GM18858 (cell line): ENCODE data around the gene SLC17A9.

Source experiments
- ATAC-seq: cut with Tn5 transposase; IDR thresholded peaks from one replicate; pipeline ENCODE4 v1.9.1; 2021; ENCODE audit not compliant: unreplicated experiment

SLC17A9 gene

DNA sequence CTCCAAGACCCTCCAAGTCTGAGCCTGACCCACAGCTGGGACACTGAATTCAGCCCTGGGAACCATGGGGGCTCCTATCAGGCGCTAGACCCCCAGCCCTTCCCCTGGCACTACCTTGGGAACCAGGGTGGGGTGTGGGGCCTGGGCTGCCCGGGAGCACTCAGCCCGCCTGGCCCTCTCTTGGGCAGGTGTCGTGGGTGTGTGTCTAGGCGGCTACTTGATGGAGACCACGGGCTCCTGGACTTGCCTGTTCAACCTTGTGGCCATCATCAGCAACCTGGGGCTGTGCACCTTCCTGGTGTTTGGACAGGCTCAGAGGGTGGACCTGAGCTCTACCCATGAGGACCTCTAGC lies 14.6 kb downstream of the SLC17A9 start:
- no peak for ATAC-seq

- ATAC-seq = no peak
Measured at GRCh38 chr20:62967628-62968351, 15.3 kb downstream of the SLC17A9 start.

- ATAC-seq = no peak
Measured at GRCh38 chr20:62968378-62969178, 16.1 kb downstream of the SLC17A9 start.

DNA sequence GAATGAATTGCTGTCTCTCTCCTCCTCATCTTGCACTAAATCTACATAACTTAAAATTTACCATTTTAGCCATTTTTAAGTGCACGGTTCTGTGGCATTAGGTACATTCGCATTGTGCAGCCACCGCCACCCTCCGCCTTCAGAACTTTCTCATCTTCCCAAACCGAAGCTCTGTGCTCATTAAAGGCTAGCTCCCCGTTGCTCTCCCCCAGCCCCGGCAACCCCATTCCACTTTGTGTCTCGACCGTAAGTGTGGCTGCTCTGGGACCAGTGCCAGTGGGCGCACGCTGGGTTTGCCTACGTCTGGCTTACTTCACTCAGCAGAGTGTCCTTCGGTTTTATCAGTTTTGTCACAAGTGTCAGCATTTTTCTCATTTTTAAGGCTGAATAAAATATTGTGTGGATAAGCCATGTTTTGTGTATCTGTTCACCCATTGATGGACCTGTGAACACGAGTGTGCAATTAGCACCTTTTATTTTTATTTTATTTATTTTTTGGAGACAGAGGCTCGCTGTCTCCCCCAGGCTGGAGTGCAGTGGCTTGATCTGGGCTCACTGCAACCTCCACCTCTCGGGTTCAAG lies 16.8 kb downstream of the SLC17A9 start:
- ATAC-seq = no peak

GRCh38 chr20:62969939-62970306 lies 17.4 kb downstream of the SLC17A9 start:
- ATAC-seq = no peak

DNA sequence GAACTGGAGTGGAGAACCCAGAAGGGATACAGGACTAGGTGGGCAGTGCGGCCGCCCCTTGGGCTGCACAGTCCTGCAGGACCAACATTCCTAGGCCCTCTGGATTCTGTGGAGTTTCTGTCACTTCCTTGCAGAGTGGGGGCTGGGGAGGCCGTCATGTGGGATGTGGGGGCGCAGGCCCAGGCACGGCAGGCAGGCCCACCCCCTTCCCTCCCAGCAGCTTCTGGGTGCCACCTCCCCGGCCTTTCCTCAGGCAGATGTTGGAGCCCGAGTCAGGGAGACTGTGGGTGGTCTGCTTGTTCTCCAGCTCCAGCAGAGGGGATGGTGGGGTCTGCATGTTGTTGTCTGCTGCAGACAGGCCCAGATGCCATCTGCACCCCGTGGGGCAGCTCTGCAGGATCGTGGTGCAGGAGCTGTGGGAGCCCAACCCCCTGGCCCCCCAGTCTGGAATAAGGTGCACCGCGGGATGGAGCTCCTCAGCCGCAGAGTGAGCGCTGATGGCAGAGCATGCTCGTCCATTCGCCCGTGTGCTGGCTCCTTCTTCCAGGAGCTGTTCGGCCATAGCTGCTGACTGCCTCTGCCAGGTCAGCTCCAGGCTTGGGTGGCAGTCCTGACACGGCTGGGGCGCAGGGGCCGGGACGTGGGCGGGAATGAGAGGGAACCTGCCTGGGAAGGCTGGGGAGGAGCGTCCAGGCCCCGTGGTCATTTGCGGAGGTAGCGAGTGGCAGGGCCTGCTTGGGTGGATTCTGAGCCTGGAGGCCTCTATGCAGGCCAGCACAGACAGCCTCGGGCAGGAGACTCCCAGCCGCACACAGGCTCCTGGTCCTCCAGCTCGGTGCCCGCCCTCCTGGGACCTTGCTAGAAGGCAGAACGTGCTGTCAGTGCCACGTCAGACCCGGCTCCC lies 18.1 kb downstream of the SLC17A9 start:
- ATAC-seq = no peak

DNA sequence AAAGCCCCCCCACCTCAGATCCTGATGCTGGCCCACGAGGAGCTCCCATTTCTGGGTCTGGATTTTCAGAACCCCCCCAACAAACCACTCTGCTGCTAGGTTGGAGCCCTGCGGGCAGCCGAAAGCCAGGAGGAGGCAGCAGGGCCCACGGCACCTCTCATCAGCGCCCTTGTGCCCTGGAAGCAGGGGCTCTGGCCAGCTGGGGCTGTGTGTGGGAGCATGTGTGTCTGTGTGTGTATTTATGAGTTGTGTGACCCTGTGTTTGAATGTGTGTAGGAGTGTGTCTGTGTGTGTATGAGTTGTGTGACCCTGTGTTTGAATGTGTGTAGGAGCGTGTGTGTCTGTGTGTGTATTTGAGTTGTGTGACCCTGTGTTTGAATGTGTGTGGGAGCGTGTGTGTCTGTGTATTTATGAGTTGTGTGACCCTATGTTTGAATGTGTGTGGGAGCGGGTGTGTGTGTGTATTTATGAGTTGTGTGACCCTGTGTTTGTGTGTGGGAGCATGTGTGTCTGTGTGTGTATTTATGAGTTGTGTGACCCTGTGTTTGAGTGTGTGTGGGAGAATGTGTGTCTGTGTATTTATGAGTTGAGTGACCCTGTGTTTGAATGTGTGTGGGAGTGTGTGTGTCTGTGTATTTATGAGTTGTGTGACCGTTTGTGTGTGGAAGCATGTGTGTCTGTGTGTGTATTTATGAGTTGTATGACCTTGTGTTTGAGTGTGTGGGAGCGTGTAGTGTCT lies 18.9 kb downstream of the SLC17A9 start:
- no peak for ATAC-seq

DNA sequence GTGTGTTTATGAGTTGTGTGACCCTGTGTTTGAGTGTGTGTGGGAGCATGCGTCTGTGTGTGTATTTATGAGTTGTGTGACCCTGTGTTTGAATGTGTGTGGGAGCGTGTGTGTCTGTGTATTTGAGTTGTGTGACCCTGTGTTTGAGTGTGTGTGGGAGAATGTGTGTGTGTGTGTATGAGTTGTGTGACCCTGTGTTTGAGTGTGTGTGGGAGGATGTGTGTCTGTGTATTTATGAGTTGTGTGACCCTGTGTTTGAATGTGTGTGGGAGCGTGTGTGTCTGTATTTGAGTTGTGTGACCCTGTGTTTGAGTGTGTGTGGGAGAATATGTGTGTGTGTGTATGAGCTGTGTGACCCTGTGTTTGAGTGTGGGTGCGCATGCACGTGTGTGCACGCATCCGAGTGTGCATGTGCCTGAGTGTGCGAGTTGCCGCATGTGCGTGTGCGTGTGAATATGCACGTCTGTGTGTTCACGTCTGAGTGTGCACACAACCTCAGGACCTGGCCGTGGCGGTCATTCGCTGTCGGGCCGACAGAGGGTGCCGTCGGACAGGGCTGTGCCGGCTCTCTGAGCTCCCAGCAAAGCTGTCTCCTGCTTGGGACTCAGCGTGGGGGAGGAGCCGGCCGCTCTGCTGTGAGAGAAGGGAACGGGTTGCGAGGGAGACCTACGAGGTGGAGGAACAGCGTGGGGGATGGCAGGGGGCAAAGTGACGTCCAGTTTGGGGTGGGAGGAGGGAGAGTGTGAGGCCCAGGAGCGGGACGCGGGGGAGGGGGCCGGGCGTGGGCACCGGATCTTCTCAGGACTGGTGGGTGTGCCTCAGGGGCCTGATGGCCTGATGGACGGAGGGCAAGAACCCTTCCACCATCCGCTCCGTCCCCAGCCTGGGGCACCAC lies 19.7 kb downstream of the SLC17A9 start:
- no peak for ATAC-seq

GRCh38 chr20:62972845-62973745 lies 20.6 kb downstream of the SLC17A9 start:
- no peak for ATAC-seq

DNA sequence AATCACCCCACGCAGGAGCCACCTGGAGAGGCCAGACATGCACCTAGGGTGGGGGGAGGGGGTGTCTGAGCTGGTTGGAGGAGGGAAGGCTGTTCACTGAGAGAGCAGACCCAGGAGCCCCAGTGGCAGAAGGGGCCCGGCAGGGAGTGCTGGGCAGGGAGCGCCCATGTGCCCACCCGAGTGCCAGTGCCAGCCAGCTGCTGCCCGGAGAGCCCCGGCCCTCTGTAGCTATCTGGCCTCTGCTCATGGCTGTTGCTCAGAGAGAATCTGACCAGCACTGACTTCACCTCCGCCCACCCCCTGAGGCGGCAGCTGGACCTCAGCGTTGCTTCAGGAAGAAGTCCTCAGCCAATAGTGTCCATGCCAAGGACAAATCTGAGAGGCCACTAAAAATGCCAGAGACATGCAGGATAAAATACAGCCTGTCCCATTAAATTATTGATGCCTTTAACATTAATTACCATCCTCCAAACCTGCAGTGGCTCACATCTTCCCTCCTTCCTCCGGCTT lies 22.8 kb downstream of the SLC17A9 start:
- no peak for ATAC-seq

DNA sequence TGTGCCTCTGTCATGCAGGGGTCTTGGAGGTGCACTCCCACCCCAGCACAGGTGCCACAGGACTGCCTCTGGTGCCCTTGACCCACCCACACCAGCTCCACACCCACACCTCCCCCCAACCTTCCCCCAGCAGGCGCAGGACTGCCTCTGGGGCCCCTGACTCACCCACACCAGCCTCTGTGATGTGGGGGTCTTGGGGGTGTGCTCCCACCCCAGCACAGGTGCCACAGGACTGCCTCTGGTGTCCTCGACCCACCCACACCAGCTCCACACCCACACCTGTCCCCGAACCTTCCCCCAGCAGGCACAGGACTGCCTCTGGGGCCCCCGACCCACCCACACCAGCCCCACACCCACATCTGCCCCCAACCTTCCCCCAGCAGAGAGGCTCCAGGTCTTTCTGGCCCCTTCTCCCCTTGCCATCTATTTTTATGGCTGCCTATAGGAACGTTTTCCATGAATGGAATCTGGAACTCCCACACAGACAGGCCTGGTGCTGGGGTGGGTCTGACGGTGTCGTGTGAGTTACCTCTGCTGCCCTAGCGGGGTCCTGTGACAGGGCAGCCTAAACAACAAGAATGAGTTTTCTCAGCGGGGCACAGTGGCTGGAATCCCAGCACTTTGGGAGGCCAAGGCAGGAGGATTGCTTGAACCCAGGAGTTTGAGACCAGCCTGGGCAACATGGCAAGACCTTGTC lies 23.5 kb downstream of the SLC17A9 start:
- ATAC-seq = no peak

- ATAC-seq = no peak
Measured at GRCh38 chr20:62976886-62977285, 24.4 kb downstream of the SLC17A9 start.

GRCh38 chr20:62977613-62978560 lies 25.4 kb downstream of the SLC17A9 start:
- ATAC-seq = peak; percentile 48

GRCh38 chr20:62978561-62978943 lies 26.0 kb downstream of the SLC17A9 start:
- no peak for ATAC-seq

DNA sequence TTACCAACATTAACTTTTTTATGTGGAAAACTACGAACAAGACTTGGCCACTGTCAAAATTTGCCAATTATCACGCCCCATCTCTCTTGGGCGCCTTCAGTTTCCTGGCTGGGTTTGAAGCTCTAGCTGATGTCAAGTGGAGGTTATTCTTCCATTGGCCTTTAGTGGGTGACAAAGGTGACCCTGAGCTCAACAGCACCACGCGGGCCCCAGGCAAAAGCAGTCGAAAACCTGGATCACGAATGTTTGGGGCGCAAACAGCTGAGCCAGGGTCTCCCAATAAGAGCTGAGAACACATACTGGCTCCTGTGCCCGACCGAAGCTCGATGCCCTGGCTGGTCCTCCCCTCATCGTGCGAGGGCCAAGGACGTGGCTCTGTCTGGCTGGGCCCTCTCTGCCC lies 26.8 kb downstream of the SLC17A9 start:
- ATAC-seq = no peak

DNA sequence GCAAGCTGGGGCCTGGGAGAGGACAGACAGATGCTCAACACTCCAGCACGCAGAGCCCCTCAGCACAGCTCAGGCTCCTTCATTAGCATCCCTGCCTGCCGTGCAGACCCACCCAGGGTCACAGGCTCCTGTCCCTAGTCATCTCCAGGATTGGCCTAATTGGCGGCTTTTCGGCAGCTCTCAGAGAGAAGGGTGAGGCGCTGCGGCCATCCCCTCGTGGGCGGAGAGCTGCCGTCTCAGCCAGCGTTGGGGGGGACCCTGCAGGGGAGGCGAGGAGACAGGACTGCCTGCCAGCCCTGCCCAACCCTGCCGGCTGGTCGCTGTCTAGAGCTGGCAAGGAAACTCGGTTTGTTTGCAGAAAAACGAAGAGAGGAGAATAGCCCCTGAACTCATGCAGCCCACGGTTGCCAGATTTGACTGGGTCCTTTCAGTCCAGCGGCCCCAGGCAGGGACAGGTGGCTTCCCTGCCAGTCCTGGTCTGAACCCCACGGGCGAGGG lies 27.4 kb downstream of the SLC17A9 start:
- ATAC-seq = no peak
